NCI-H1092 (cell line): ENCODE data around the gene PLCH1.
A peak's percentile ranks its signal among the peaks of the same experiment; 100 is the strongest.

Source experiments
- DNase-seq: peaks from one replicate; lab custom pipeline; 2025; lab: John Stamatoyannopoulos, UW

Gene PLCH1

DNA sequence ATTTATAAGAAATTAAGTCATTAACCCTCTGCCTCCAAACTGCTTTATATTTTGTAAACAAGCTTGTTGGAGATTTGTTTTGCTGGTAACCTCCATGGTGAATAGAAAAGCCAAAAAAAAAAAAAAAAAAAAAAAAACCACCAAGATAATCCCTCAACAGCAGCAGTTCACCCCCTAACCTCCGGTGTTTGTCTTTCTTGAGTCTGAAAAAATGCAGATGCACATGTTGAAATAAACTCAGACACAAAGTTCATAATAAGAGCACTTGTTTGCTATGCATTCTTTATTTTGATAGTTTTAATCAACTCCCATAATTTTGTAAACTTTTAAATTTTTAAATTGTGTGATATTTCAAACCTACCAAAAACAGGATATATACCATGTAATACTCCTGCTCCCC, 1.8 kb upstream of the PLCH1 start:
- DNase-seq = no peak

DNA sequence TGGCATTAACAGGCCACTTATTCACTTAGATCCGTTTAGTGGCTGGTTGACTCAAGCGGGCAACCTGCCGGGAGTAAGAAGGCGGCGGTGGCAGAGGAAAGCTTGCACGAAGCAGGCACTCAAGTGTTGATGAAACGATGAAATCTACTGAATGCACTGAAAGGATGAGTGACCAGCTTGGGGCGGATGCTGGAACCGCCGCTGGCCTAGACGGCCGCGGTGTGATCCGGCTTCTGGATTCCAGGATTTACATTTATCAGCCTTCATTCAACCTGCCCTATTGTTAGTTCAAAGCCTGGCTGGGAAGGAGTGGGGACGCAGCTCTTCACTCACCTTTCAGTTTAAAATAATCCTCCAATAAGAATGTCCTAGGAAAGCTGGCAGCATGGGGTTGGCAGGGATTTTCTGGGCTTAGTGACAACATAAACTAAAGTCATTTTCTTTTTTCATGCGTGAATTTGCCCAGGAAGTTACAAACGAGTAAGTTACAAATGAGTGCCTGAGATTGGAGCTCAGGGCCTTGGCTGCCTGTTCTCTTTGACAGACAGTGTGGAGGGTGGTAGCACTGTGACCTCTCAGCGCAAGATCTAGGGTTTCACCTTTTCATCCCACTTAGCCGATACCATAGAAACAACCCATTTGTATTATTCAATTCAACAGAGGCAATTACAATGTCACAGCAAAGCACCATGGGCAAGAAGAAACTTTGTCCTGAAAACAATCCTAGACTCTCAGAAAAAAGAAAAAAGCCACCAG, 1.1 kb upstream of the PLCH1 start:
- DNase-seq = peak; percentile 40

- DNase-seq = peak; percentile 46
These were observed 753 bp downstream of the PLCH1 start for GRCh38 chr3:155744010-155744625.

DNA sequence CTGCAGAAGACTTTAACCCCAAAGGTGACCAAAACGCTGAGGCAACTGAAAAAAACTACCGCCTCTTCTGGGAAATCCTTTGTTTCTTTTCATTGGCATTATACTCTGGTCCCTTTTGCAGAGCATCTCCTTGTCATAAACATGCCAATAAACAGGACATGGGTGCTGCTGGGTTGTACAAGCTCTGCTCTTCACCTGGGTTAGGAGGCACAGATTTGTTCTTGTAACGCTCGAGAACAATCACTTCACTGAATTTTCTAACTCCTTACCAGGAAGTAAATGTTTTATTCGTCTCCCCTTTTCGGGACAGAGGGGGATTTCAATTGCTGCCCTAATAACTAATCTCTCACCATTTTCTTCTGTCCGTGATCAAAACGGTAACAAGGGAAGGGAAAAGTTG, 1.3 kb downstream of the PLCH1 start:
- DNase-seq = no peak

GRCh38 chr3:155742349-155742965, 2.4 kb downstream of the PLCH1 start:
- DNase-seq = no peak

- DNase-seq = no peak
These were observed 3.3 kb downstream of the PLCH1 start for GRCh38 chr3:155741603-155742002.

- DNase-seq = no peak
These were observed 3.8 kb downstream of the PLCH1 start for GRCh38 chr3:155741101-155741500.

DNA sequence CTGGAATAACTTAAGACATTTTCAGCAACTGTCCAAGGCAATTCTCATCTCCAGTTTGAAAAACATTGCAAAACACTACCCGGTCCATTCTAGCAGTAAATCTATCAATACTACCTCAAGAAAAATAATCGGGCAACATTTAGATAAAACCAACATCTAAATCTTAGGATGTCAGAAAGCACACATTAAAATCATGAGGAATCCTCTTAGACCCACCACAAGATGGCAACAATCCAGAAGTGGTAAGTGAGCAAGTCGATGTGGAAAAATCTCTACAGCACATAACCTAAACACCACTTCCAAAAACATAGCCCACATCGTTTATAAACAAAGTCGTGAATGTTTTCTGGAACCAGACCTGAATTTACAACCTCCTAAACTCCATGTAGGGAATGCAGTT, 5.7 kb downstream of the PLCH1 start:
- DNase-seq = no peak

- DNase-seq = no peak
These were observed 6.2 kb downstream of the PLCH1 start for GRCh38 chr3:155738580-155739076.

DNA sequence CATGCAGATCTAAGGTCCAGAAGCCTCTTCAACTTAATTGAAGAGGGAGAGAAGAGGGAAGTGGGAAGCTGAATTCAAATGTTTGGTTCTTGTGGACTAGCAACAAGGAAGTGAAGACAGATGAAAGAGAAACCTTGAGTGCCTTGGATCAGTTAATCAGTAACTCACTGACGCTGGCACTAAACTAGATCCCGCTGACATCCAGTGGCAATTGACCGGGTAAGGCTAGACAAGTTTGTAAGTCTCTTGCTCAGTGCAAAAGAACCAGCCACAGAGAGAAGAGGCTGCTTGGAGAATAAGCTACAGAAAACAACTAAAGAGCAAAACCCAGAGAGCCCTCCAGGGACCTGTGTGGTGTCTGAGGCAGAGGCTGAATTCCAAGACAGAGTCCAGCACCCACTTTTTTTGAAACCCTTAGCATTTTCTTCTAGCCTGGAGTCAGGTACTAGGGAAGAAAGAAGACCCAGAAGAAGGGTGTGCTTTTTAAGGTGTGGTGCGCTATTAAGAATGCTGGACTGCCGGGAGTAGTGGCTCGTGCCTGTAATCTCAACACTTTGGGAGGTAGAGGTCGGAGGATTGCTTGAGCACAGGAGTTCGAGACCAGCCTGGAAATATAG, 6.9 kb downstream of the PLCH1 start:
- DNase-seq = no peak

DNA sequence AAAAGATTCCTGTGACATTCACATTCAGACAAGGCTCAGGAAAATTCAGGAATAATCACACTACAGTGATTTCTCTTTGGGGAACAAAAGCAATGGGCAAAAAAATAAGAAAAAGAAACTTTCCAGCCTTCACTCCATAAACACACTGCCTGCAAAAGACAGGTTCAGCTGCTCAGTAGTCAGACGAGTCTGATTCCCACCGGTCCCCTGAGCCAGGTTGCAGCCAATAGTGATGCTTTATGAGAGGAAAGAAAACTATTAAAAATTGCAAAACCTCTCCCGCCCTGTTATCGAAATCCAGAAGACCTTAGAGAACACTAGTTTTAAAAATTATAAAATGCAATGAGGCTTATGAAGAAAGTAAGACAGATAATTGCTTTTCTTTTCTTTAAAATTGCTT, 8.5 kb downstream of the PLCH1 start:
- no peak for DNase-seq

DNA sequence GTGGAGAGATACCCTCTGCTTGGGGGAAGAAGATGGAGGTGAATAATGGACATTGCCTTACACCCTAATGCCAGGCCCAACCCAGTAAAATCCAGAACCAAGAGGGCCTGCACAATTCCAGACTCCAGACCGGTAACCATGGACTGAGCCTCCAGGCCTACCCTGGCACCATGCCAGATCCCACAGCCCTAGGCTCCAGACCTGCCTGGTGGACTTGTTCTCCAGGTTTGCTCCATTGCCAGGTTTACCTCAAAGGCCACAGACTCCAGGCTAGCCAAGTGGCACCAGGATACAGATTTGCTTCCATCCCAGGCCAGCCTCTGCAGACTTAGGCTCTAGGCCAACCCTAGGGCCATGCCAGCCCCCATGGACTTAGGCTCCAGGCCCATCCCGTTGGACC, 14.0 kb downstream of the PLCH1 start:
- no peak for DNase-seq

DNA sequence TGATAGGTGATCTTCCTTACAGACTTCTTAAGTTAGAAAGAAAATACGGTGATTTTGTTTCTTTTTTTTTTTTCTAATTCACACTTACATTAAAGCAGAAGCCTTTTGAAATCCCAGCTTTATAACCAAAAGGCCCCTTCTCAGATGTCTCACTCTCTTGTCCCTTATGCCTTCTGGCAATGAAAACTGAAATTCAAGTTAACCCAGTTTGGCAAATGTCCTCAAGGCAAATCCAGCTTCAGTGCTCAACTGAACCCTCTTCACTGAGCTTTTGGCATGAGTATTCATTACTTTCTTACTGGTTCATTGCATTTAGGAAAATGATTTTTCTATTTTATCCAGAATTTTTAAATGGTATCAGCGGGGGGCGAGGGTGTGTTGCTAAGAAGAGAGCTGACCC, 17.0 kb downstream of the PLCH1 start:
- no peak for DNase-seq

DNA sequence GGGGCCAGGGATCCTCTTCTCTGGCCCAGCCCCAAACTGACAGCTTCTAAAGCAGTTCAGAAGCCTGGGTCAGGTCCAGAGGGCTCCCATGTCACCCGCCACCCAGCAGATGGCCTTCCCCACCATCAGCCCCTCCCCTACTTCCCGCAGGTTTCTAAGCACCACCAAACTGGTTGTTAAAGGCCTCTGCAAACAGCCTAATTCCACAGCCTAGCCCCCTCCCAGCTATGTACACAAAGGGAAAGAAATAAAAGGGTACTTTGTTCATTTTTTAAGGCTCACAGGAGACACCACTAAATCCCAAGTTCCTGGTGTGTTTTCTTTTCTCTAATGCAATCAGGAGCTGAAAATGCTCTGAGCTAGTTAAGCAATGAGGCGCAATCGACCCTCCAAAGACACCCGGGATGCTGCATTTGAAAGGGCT, 30.6 kb downstream of the PLCH1 start:
- DNase-seq = peak; percentile 5

- no peak for DNase-seq
These were observed 32.9 kb downstream of the PLCH1 start for GRCh38 chr3:155712008-155712407.

DNA sequence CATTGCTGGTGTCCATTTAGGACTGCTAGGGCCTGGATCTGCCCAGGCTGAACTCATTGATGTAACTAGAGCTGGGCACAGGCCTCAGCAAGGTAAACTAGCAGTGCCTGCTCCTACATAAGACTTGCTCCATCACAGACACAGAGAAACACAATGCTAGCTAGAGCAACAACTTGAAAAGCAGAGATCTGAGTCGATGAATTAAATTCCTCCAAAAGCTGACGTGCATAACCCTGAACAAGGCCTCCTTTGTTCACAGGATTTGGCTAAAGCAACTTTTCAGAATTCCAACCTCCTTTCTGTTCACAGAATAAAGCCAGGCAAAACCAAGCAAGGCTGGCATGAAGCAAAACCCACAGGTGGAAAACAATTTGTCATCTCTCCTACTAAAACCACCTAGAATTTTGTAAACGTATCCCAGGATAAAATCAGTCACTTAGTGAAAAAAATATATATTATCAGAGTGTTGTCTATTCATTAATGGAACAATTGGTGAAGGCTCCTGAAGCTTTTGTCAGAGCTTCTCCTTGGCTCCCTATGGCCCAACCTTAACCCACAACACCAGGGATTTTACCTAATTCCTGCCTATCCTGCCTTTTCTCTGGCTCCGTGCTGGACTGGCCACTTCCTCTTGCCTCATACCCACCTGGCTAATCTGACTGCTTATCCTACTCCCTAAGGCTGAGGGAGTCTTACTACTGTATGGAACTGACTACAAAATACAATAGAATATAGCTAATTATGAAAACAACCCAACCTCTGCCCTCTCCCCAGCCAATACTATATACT, 39.9 kb downstream of the PLCH1 start:
- DNase-seq = no peak

- no peak for DNase-seq
These were observed 40.8 kb downstream of the PLCH1 start for GRCh38 chr3:155704061-155704460.

- DNase-seq = no peak
These were observed 41.9 kb downstream of the PLCH1 start for GRCh38 chr3:155702745-155703591.

DNA sequence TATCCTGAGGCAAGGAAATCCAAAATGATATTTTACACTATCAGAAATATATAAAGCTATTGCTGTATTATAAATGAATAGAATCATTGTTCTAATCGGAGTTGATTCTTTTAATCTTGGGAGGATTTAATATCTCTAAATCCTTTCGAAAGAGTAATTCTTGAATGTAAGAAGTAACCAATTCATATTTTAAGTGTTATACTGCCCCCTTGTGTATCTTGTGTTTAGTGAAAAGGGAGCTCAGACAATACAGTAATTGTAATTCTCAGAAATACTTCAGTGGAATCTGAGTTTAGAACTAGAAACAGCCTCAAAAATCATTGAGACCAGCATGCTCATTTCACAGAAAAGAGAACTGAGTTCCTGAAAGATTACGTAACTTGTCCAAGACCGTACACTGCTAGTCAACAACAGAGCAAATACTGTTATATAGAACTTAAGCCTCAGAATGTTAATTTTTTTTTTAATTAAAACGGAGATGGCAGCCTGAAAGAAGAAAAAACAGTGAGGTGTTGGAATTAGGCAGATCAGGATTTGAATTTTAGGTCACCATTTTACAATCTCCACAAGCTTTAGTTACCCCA, 42.9 kb downstream of the PLCH1 start:
- DNase-seq = peak; percentile 52

DNA sequence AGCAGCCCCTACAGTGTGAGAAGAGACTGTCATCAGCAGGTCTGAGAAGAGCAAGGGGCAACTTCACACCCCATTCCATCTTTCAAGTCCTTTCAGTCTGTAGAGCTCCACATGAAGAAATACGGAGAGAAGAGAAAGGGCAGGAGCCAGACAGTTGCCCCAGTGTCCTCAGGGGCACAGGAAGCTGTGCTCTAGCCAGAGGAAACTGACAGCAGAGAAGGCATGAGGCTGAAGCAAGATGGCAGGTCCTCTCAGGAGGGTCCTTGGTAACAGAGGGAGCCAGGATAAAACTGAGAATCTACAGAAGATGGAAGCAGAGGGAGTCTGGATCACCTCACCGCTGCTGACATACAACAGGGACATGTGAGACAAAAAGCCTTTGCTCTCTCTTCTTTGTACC, 47.3 kb downstream of the PLCH1 start:
- DNase-seq = no peak

- no peak for DNase-seq
These were observed 54.0 kb downstream of the PLCH1 start for GRCh38 chr3:155690921-155691320.
